B cell (primary cell): ENCODE measurements around the gene BCL2L13.

Source experiments
- CTCF ChIP-seq: fragments of 200-600 bp; IDR thresholded peaks from one replicate; pipeline ENCODE4 v1.8.0; 2022; ENCODE audit warnings: antibody characterized with exemption, mild to moderate bottlenecking
- EZH2 ChIP-seq: IDR thresholded peaks from 2 replicates; pipeline ENCODE4 v1.6.1; 2012; ENCODE audit warnings: borderline replicate concordance, low read depth, mild to moderate bottlenecking, moderate library complexity, low read length; ENCODE audit not compliant: insufficient read depth, poor library complexity, severe bottlenecking

GRCh38 chr22:17637490-17638181, 921 bp upstream of the BCL2L13 start:
- TF ChIP-seq CTCF (no peak), EZH2 (no peak)
